Kidney (tissue), 14 donors: ENCODE measurements around the gene PDGFRB. TPM values are rescaled to one million over a fixed set of nuclear protein-coding genes. Genes with fewer than 3 reads are reported as not detected.

Source experiments
- DNase-seq, 5 donors: peaks; one replicate each; pipeline ENCODE4 v3.0.0-alpha.2; 2013 to 2020
- FAIRE-seq: peaks from 2 replicates; lab custom pipeline; 2012; peaks lifted over from hg19 to GRCh38; lab: Jason Lieb, UNC
- H3K27ac ChIP-seq, 2 donors: one replicate each; pipeline ENCODE4 v1.7.0; 2013; ENCODE audit warnings: low read depth in 2 of 2, low read length in 2 of 2, inconsistent platforms in 1 of 2
- H3K27me3 ChIP-seq: one replicate; pipeline ENCODE4 v1.7.1; 2013; ENCODE audit warnings: low read length, inconsistent platforms; ENCODE audit not compliant: control insufficient read depth, insufficient read depth
- H3K36me3 ChIP-seq, 3 donors: one replicate each; pipeline versions ENCODE4 v1.7.0 to v1.7.1; 2013; ENCODE audit warnings: low read length in 3 of 3, control low read depth in 1 of 3, inconsistent platforms in 1 of 3; ENCODE audit not compliant: insufficient read depth in 3 of 3, control insufficient read depth in 2 of 3
- H3K4me1 ChIP-seq, 3 donors: one replicate each; pipeline versions ENCODE4 v1.7.0 to v1.7.1; 2013; ENCODE audit warnings: low read length in 3 of 3, inconsistent platforms in 1 of 3, low read depth in 1 of 3; ENCODE audit not compliant: control insufficient read depth in 2 of 3, insufficient read depth in 2 of 3
- H3K4me3 ChIP-seq, 3 donors: one replicate each; pipeline versions ENCODE4 v1.7.0 to v1.8.1; 2013; ENCODE audit warnings: low read length in 3 of 3, control low read depth in 1 of 3, inconsistent platforms in 1 of 3
- H3K9ac ChIP-seq, 3 donors: one replicate each; pipeline versions ENCODE4 v1.7.0 to v1.7.1; 2013; ENCODE audit warnings: low read length in 3 of 3, control low read depth in 1 of 3, inconsistent platforms in 1 of 3
- H3K9me3 ChIP-seq, 3 donors: one replicate each; pipeline versions ENCODE4 v1.7.0 to v1.7.1; 2013; ENCODE audit warnings: low read length in 3 of 3, control low read depth in 1 of 3, inconsistent platforms in 1 of 3; ENCODE audit not compliant: control insufficient read depth in 2 of 3, insufficient read depth in 1 of 3
- CTCF ChIP-seq: IDR thresholded peaks from 3 replicates; pipeline ENCODE4 v1.5.1; 2012; ENCODE audit warnings: mild to moderate bottlenecking, moderate library complexity, borderline replicate concordance; ENCODE audit not compliant: insufficient read depth; ENCODE audit errors: extremely low read depth
- intact Hi-C: fragments of 100-400 bp; cut with DNase I; formaldehyde crosslinking; loops from one replicate; pipeline ENCODE4 v1.11.1; 2022
- polyA plus RNA-seq: library from polyadenylated mRNA; stranded (reverse); fragments of 350-450 nt; fragmentation: Illumina TruSeq; extraction: RNeasy Lipid Tissue Mini Kit (QIAGEN cat#74804); gene quantifications from one replicate; pipeline ENCODE4 v1.2.3, GENCODE V29; 2014; ENCODE audit warnings: low read depth, low replicate concordance; ENCODE audit not compliant: insufficient read depth
- total RNA-seq: library from RNA; stranded (reverse); fragmentation: NEBNext Ultra II Directional; extraction: Animal tissue kit (Norgen Biotek cat#: 25700); gene quantifications from one replicate; pipeline ENCODE4 v1.2.1, GENCODE V29; 2021
- donor health status: control.
- donor health status: control.
- donor health status: control.
- donor health status: control.
- donor health status: control.
- donor health status: DM: yes; HTN: yes; CAD: no.
- donor health status: Normal renal cell carcinoma (clear cell type).

PDGFRB gene
- total and polyA plus RNA-seq, 2 donors from 2014 or later = 50.4 to 104 TPM

- FAIRE-seq (no peak), DNase-seq (no peak)
- peak overlapping the region in 1 of 3 donors; percentile 37 for H3K9ac ChIP-seq
- H3K9me3 ChIP-seq = no peaks in the 10 kb centered on the region
- TF ChIP-seq CTCF = no peak
- peaks cover 5 to 12% (median 9%) of the 10 kb centered on the region in 3 donors for H3K4me1 ChIP-seq
- H3K4me3 ChIP-seq = peak overlapping the region in 1 of 3 donors; percentile 65
- H3K27ac ChIP-seq = peak overlapping the region; percentile 45 to 54
- H3K36me3 ChIP-seq = no peaks in the 10 kb centered on the region
- intact Hi-C loops = no loop called here
- H3K27me3 ChIP-seq = no peaks in the 10 kb centered on the region
Measured at GRCh38 chr5:150156540-150156939, 895 bp upstream of the PDGFRB start.

- FAIRE-seq (no peak), DNase-seq (no peak)
- Histone ChIP-seq H3K36me3 (no peaks in the 10 kb centered on the region), H3K4me3 (peak overlapping the region in 1 of 3 donors; percentile 65), H3K9me3 (no peaks in the 10 kb centered on the region), H3K27ac (peak overlapping the region; percentile 45 to 54), H3K9ac (peak overlapping the region in 2 of 3 donors; percentile 37), H3K4me1 (peaks cover 4 to 9% (median 5%) of the 10 kb centered on the region in 3 donors), H3K27me3 (no peaks in the 10 kb centered on the region)
- intact Hi-C loops = no loop called here
- TF ChIP-seq CTCF = no peak
Measured at GRCh38 chr5:150156027-150156368, 353 bp upstream of the PDGFRB start.

- TF ChIP-seq CTCF = no peak
- Histone ChIP-seq H3K9ac (peak overlapping the region; percentile 52 to 81 (median 52)), H3K27ac (peak overlapping the region; percentile 54 to 85), H3K4me1 (peaks cover 0 to 16% (median 5%) of the 10 kb centered on the region in 3 donors), H3K36me3 (no peaks in the 10 kb centered on the region), H3K27me3 (no peaks in the 10 kb centered on the region), H3K4me3 (peak overlapping the region; percentile 45 to 67 (median 65)), H3K9me3 (no peaks in the 10 kb centered on the region)
- FAIRE-seq (no peak), DNase-seq (peak in 1 of 5 donors; percentile 37)
- intact Hi-C loops = no loop called here
Measured at GRCh38 chr5:150154618-150155128, 972 bp downstream of the PDGFRB start.
